ENCODE data around the gene STK16.

GRCh38 chr2:219221957-219222518 is 23.2 kb upstream of the STK16 start:
- TF ChIP-seq CTCF (IDR thresholded peaks at IDR 0.05) (no peak), POLR2A (IDR thresholded peaks at IDR 0.05) (no peak)
